GM19099 (cell line): ENCODE measurements around the gene SLC18A3.

ENCODE experiments used
- POLR2A ChIP-seq: IDR thresholded peaks from 3 replicates; pipeline ENCODE4 v1.6.1; 2011; ENCODE audit warnings: low read depth; ENCODE audit not compliant: insufficient read length; ENCODE audit errors: extremely low read depth

SLC18A3 gene

DNA sequence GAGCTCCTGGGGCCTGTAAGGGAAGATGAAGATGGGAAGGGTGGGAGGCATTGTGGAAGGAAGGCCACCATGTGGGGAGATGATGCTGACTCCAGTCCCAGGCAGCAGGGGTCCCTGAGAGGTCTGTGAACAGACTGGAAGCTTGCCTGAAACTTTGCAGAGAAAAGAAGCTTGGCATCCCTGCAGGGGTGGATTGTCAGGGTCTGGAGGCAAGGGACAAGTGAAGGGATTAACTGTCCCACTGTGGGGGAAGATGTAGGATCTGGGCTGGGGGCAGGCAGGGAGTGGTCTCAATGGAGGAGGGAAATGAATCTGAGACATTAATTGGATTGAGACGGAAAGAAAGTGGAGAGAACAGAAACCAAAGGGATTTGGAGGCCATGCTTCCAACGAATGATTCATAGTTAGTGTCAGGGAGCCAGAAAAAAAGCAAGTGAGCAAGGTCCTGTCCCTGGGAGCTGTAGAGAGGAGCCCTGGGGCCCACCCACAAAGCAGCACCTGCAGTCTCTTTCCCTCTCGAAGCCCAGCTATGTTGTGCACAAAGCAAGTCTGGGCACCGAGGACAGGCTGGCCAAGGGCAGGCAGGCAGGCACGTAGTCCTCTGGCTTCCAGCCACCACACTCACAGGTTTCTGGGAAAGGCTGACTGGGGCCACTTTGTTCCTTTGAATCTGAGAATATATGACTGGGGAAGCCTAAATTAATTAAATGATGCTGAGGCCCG is 4.7 kb upstream of the SLC18A3 start:
- TF ChIP-seq POLR2A = no peak

DNA sequence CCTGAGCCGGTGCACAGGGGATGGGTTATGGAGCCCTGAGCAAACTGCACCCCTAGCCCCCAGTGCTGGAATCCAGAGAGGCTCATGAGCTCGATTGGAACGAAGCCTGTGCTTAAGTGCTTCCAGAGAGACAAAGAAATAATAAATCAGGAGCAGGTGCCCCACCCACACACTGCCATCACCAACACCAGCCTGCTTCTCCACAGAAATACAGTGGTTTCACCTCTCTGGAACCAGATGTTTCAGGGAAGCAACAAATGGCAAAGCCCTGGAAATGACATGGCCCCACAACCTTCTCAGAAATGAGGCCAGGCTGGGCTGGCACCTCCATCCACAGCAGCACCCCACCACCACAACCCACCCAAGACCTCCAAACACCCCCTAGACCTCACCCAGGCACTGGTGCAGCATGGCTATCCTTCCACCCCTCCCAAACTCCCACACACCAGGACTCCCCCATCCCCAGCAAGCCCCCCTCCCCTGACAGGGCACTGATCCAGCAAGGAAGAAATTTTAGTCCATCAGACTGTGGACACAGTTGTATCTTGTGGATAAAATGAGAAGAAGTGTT is 4.1 kb upstream of the SLC18A3 start:
- no peak for TF ChIP-seq POLR2A

DNA sequence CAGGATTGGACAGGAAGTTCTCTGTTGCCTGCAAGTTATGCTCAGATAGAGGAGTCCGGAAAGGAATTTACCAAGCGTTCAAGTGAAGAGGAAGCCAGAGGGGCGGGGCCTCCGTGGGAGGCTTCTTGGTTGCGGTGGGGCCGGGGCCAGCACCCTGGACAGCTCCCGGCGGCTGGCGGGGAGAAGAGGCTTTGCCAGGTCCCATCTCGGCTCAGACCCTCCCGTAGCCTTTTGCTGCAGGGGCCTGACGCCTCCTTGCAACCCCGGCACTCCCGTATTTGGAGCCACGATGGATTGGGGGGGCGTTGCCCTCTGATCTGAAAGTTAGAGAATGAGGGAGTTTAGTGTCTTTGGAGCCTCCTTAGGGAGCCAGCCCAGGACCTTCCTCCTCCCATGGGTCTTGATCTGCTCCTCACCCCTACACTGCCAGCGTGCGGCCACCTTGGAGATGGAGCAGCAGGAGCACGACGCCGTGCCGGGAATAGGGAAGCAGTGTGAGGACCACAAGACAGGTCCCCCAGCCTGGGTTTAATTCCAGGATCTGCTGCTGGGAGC is 3.1 kb upstream of the SLC18A3 start:
- no peak for TF ChIP-seq POLR2A

DNA sequence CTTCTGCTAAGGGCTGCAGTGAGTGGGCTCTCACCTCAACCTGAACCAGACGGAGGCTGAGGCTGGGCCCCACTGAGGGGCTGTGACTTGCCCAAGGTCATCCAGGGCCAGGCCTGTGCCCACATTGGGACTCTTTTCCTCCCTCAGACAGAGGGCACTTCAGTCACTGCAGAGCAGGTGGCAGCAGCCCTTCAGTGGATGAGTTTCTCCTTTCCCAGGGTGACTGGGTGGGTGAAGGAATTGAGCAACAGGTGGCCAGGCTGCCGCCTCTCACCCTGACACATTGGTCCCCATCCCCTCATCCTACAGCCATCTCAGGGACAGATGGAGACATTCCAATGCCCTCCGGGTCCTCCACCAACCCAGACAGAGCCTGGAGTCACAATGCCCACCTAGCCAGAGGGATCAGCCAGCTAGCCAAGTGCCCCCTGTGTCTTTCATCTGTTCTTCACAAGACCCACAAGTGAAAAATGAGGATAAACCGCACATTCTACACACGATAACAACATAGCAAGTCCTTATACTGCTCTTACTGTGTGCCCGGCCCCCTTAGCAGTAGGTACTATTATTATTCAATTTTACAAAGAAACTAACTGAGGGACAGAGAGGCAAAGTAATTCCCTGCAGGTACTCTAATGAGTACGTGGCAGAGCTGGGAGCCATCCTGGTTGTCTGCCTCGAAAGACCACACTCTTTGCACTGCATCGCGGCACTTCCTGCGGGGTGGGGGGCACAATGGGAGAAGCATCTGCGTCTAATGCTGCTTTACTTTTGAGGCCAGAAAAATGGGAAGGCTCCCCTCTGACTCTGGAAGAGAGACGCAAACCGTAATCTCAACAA is 1.7 kb upstream of the SLC18A3 start:
- no peak for TF ChIP-seq POLR2A

DNA sequence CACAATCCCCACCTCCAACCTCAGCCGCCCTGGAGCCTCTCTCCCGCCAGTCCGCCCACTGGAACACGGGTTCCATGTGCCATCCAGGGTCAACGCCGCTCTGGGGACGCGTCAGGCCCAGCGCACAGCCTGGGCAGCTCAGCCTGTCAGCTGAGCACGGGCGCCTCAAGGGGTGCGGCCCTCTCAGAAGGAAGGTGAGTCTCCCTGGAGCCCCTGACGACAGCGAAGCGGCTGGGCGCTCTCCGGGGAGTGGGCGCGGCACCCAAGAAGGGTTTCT is 1.2 kb upstream of the SLC18A3 start:
- TF ChIP-seq POLR2A = no peak

DNA sequence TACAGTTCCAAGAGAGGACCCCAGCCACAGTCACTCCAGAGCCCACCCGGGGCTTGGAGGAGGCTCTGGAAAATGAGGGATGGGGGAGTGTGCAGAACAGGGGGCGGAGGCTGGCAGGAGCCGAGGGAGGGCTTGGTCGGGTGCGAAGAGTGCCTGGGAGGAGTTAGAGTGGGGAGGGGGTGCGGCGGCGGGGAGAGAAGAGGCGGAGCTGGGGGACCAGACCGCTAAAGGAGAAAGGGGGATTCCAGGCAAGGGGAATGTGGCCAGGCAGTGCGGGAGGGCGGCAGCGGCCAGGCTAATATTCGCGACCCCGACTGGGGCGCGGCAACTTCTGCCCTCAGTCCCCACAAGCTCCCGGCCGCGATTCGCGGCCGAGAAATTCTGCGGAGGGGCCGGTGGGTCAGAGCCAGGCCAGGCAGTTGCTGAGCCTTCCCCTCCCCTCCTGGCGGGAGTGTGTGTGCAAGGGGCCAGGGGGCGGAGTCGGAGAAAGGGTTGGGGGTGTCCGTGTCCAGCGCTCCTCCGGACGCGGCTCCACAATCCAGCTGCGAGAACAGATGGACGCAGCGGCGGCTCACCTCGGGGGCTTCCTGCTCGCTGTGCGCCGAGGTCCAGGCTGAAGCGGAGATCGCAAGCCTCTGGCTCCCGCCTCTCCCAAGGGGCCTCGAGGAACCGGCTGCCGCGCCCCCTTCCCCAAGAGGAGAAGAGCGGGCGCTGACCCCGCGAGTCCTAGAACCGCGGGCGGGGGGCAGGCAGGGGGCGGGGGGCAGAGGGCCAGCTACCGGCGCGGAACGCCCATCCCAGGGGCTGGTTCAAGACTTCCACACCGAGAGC is 612 bp upstream of the SLC18A3 start:
- no peak for TF ChIP-seq POLR2A

DNA sequence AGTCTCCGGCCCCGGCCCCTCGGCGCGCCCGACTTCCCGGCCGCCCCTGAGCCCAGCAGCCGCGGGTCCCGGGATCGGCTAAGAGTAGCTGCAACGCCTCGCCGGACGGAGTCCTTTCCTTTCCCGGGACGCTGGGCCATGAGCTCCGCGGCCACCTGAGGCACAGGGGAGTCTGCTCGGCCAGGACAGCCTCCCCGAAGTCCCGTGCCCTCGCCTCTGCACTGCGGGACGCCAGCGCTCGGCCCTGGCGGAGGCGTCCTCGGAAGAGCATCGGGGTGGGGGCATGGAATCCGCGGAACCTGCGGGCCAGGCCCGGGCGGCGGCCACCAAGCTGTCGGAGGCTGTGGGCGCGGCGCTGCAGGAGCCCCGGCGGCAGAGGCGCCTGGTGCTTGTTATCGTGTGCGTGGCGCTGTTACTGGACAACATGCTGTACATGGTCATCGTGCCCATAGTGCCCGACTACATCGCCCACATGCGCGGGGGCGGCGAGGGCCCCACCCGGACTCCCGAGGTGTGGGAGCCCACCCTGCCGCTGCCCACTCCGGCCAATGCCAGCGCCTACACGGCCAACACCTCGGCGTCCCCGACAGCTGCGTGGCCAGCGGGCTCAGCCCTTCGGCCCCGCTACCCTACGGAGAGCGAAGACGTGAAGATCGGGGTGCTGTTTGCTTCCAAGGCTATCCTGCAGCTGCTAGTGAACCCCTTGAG is 502 bp downstream of the SLC18A3 start:
- no peak for TF ChIP-seq POLR2A

DNA sequence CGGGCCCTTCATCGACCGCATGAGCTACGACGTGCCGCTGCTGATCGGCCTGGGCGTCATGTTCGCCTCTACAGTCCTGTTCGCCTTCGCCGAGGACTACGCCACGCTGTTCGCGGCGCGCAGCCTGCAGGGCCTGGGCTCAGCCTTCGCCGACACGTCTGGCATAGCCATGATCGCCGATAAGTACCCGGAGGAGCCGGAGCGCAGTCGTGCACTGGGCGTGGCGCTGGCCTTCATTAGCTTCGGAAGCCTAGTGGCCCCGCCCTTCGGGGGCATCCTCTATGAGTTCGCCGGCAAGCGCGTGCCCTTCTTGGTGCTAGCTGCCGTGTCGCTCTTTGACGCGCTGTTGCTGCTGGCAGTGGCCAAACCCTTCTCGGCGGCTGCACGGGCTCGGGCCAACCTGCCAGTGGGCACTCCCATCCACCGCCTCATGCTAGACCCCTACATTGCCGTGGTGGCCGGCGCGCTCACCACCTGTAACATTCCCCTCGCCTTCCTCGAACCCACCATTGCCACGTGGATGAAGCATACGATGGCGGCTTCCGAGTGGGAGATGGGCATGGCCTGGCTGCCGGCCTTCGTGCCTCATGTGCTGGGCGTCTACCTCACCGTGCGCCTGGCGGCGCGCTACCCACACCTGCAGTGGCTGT is 1.2 kb downstream of the SLC18A3 start:
- no peak for TF ChIP-seq POLR2A

DNA sequence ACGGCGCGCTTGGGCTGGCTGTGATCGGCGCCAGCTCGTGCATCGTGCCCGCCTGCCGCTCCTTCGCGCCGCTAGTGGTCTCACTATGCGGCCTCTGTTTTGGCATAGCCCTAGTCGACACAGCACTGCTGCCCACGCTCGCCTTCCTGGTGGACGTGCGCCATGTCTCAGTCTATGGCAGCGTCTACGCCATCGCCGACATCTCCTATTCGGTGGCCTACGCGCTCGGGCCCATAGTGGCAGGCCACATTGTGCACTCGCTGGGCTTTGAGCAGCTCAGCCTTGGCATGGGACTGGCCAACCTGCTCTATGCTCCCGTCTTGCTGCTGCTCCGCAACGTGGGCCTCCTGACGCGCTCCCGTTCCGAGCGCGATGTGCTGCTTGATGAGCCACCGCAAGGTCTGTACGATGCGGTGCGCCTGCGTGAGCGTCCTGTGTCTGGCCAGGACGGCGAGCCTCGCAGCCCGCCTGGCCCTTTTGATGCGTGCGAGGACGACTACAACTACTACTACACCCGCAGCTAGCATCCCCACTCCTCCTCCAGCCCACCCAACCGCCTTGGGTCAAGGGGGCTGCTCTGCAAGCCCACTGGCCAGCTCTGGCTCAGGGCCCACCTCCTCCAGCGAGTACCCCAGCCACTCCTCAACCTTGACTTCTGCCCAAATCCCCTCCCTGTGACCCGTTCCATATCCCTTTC is 1.9 kb downstream of the SLC18A3 start:
- TF ChIP-seq POLR2A = no peak

DNA sequence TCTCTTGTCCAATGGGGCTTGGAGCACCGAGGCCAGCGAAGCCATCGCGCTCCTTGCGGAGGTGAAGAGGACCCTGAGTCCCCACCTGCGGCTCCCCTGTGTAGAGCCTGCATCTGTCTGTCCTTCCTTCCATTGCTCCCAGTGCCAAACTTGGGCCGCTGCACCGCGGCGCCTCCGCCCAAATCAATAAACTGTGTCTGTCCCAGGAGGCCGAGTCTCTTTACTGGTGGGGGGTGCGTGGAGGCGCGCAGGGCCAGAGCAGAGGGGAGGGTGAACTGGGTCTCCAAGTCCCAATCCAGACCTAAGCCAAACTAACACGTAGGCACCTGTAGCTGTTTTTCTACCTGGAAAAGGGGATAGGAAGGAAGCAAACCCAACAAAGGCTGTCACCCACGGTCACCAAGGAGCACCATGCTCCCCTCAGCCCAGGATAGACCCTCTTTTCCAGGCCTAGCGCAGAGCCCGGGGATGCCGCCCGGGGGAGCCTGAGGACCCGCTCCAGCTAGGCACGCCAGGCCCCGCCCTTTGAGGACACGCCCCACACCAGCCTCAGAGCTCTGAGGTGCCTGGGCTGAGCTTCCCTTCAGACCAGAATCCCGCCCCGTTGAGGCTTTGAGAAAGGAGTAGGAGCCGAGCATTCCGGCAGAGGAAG is 2.5 kb downstream of the SLC18A3 start:
- TF ChIP-seq POLR2A = no peak

DNA sequence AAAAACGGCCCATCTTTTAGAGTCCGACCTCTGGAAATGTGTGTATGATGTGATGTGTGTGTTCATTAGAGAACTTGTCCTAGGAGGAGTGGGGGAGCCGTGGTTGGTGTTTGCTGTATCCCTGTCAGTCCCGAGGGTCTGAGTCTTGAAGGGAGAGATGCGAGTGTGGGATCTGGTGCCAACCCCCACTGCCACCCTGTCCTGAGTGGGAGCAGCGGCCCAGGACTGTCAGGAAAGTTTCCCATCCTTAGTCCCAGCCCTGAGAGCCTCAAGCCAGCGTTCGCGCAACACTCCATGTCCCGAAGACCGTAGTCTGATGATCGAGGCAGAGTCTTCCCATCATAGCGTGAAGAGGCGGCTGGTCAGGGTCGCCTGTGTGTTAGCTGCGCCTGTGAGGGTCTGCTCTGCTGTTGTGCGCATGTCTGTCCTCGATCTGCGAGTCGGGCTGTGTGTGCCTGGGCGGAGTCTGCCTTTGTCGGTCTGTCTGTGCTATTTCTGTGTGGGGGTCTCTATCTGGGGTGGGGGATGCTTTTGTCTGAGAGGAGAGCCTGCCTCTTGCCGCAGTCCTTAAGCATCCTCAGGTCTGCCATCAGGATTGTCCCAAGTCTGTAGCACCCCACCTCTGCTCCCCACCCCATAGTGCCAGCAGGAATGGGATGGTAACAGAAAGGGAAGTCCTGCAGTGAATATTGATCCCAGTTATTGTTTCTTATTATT is 3.2 kb downstream of the SLC18A3 start:
- no peak for TF ChIP-seq POLR2A

DNA sequence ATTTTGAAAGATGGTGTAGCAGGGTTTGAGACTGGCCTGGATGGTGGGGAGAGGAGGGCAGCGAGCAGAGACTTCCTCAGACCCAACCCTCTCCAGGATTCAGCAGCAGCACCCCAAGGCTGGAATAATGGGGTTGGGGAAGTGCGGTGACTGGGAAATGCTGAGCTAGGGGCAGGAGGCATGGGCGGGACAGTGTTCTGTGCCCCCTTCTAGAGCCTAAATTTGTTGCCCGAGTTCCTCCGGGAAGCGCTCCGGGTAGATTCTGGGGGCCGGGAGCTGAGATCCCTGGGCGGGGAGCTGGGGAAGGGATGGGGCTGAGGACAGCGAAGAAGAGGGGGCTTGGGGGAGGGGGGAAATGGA is 3.8 kb downstream of the SLC18A3 start, which contains the start of gene CHAT:
CHAT (plus strand) TSS at position 156 of the 360 bp plus-strand sequence; CDS start at position 309, 153 bp downstream.
- TF ChIP-seq POLR2A = no peak
